H1 (cell line): ENCODE results near the gene SMIM13. TPM values are rescaled to one million over a fixed set of nuclear protein-coding genes. Genes with fewer than 3 reads are reported as not detected.

Experiments
- JUN ChIP-seq: IDR thresholded peaks from 2 replicates; pipeline ENCODE4 v1.6.1; 2011; ENCODE audit warnings: low read depth, mild to moderate bottlenecking, improper control_type of control experiment, low read length
- MAFK ChIP-seq: IDR thresholded peaks from 2 replicates; pipeline ENCODE4 v1.6.1; 2012; ENCODE audit warnings: low read depth, mild to moderate bottlenecking, improper control_type of control experiment, low read length
- NRF1 ChIP-seq: IDR thresholded peaks from 2 replicates; pipeline ENCODE4 v1.6.1; 2011; ENCODE audit warnings: mild to moderate bottlenecking, low read depth, low read length, improper control_type of control experiment
- TCF12 ChIP-seq: IDR thresholded peaks from 2 replicates; pipeline ENCODE4 v1.6.1; 2011; ENCODE audit warnings: low read depth, mild to moderate bottlenecking, low read length
- polyA plus RNA-seq, 7 experiments: library from polyadenylated mRNA; depleted of rRNA in 3 of 7; stranded (reverse) in 5 of 7; unstranded in 2 of 7; fragments of >200 nt in 5 of 7; fragments of 200-250 nt in 2 of 7; gene quantifications; 1 replicate in 5 of 7; 2 replicates in 1 of 7; 4 replicates in 1 of 7; pipeline versions ENCODE4 v1.2.1 to v1.2.3, GENCODE V29; 2011 to 2013; ENCODE audit warnings: missing spikeins in 2 of 7, mixed read lengths in 2 of 7
- total RNA-seq: library from RNA; stranded (reverse); fragmentation: NEBNext Ultra II Directional; extraction: Animal tissue kit (Norgen Biotek cat#: 25700); gene quantifications from 2 replicates; pipeline ENCODE4 v1.2.1, GENCODE V29; 2021
- TF ChIP-seq, protein P1 (sequence below): IDR thresholded peaks from 2 replicates; pipeline ENCODE4 v1.6.1; 2012; ENCODE audit warnings: low read length, inconsistent platforms

The SMIM13 gene
- total and polyA plus RNA-seq, 2 of the 8 experiments (the other 6 are each of a cell fraction or from before 2014, with no cell fraction given), result 1.7 to 10.6 TPM

DNA sequence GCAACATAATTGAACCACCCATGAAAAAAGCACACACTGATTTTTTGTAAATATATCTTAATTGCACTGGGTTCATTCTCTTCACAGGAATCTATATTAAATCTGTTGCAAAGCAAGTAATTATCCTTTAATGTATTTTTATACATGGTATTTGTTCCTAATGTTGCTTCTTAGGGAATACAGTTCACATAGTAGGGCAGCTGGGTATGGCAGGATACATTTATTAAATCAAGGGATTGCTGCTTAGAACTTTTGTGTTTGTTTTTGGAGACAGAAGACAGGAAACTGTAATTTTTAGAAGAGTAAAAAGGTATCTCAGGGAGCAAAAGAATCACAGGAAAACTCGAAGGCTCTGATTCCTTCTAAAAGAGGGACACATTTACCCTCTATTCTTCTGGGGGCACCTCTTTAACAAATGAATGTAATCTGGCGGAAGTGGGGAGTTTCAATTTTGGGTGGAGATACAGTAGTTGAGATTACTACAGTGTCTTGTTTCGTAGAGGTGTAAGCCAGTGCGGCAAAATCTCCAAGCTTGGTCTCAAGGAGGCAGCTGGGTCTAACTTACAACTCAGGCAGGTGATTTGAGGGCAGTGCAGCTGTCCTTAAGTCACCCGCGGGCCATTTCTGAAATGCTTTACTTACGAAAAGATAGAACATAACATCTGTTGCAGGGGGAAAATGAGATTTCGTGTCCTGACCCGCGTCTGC lies 812 bp upstream of the SMIM13 start (continued):
- TF ChIP-seq, protein P1, sequence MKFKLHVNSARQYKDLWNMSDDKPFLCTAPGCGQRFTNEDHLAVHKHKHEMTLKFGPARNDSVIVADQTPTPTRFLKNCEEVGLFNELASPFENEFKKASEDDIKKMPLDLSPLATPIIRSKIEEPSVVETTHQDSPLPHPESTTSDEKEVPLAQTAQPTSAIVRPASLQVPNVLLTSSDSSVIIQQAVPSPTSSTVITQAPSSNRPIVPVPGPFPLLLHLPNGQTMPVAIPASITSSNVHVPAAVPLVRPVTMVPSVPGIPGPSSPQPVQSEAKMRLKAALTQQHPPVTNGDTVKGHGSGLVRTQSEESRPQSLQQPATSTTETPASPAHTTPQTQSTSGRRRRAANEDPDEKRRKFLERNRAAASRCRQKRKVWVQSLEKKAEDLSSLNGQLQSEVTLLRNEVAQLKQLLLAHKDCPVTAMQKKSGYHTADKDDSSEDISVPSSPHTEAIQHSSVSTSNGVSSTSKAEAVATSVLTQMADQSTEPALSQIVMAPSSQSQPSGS, result no peak
- TF ChIP-seq MAFK (no peak), NRF1 (no peak), TCF12 (no peak), JUN (no peak)
